CD4-positive, alpha-beta T cell treated with Interleukin-17A for 4 hours (primary cell): ENCODE data around the gene MOB2.

Experiments used
- DNase-seq: peaks from one replicate; pipeline ENCODE4 v3.0.0-alpha.2; 2020; ENCODE audit warnings: mixed read lengths

MOB2 gene

GRCh38 chr11:1469911-1470680 lies 16.5 kb downstream of the MOB2 start:
- DNase-seq = no peak

- no peak for DNase-seq
Observed at GRCh38 chr11:1469287-1469910, 17.2 kb downstream of the MOB2 start.

GRCh38 chr11:1468473-1469066 lies 18.0 kb downstream of the MOB2 start:
- no peak for DNase-seq

GRCh38 chr11:1468002-1468401 lies 18.6 kb downstream of the MOB2 start:
- DNase-seq = no peak

- DNase-seq = no peak
Observed at GRCh38 chr11:1467270-1467669, 19.3 kb downstream of the MOB2 start.

GRCh38 chr11:1466784-1467183 lies 19.8 kb downstream of the MOB2 start:
- DNase-seq = no peak

- no peak for DNase-seq
Observed at GRCh38 chr11:1463056-1463455, 23.5 kb downstream of the MOB2 start.

- DNase-seq = no peak
Observed at GRCh38 chr11:1462698-1462975, 23.9 kb downstream of the MOB2 start.

- no peak for DNase-seq
Observed at GRCh38 chr11:1461826-1462697, 24.5 kb downstream of the MOB2 start.

- DNase-seq = no peak
Observed at GRCh38 chr11:1460986-1461825, 25.4 kb downstream of the MOB2 start.

GRCh38 chr11:1460396-1460985 lies 26.1 kb downstream of the MOB2 start:
- DNase-seq = no peak

GRCh38 chr11:1459764-1460395 lies 26.7 kb downstream of the MOB2 start:
- no peak for DNase-seq

GRCh38 chr11:1459219-1459575 lies 27.4 kb downstream of the MOB2 start:
- no peak for DNase-seq

GRCh38 chr11:1458340-1459218 lies 28.0 kb downstream of the MOB2 start:
- no peak for DNase-seq

- DNase-seq = no peak
Observed at GRCh38 chr11:1457856-1458255, 28.7 kb downstream of the MOB2 start.

- no peak for DNase-seq
Observed at GRCh38 chr11:1457326-1457680, 29.3 kb downstream of the MOB2 start.

GRCh38 chr11:1456596-1457325 lies 29.8 kb downstream of the MOB2 start:
- no peak for DNase-seq

GRCh38 chr11:1456176-1456575 lies 30.4 kb downstream of the MOB2 start:
- no peak for DNase-seq

- no peak for DNase-seq
Observed at GRCh38 chr11:1455763-1456060, 30.9 kb downstream of the MOB2 start.

GRCh38 chr11:1455032-1455762 lies 31.4 kb downstream of the MOB2 start:
- DNase-seq = no peak
